ENCODE results near the gene TUBB. TPM values are rescaled to one million over a fixed set of nuclear protein-coding genes. Genes with fewer than 3 reads are reported as not detected.

Gene TUBB
- total RNA-seq, 1 experiment from 2014 or later: 1,837 TPM

- peak; percentile 46 for DNase-seq (ENCODE audit: low read depth)
Observed at GRCh38 chr6:30687659-30688431, 32.3 kb upstream of the TUBB start.

- DNase-seq (ENCODE audit: low read depth): no peak
Observed at GRCh38 chr6:30688569-30688968, 31.6 kb upstream of the TUBB start.

GRCh38 chr6:30689022-30689865 lies 30.9 kb upstream of the TUBB start:
- no peak for DNase-seq (ENCODE audit: low read depth)

- no peak for DNase-seq (ENCODE audit: low read depth)
Observed at GRCh38 chr6:30689985-30690384, 30.2 kb upstream of the TUBB start.

- peak; percentile 91 for DNase-seq (ENCODE audit: low read depth)
Observed at GRCh38 chr6:30690403-30691207, 29.5 kb upstream of the TUBB start, which contains the start of gene NRM. TSS of gene NRM (minus strand) at chr6:30690984. CDS start at chr6:30690974, 10 bp downstream.

GRCh38 chr6:30691208-30691847 lies 28.8 kb upstream of the TUBB start:
- DNase-seq (ENCODE audit: low read depth): no peak

- no peak for DNase-seq (ENCODE audit: low read depth)
Observed at GRCh38 chr6:30696432-30696831, 23.7 kb upstream of the TUBB start.

- DNase-seq (ENCODE audit: low read depth): no peak
Observed at GRCh38 chr6:30700340-30700739, 19.8 kb upstream of the TUBB start.

GRCh38 chr6:30703011-30703410 lies 17.1 kb upstream of the TUBB start:
- DNase-seq (ENCODE audit: low read depth): no peak

- no peak for DNase-seq (ENCODE audit: low read depth)
Observed at GRCh38 chr6:30703821-30704220, 16.3 kb upstream of the TUBB start.

GRCh38 chr6:30705620-30706019 lies 14.5 kb upstream of the TUBB start:
- no peak for DNase-seq (ENCODE audit: low read depth)

- no peak for DNase-seq (ENCODE audit: low read depth)
Observed at GRCh38 chr6:30707281-30707850, 12.8 kb upstream of the TUBB start.

- no peak for DNase-seq (ENCODE audit: low read depth)
Observed at GRCh38 chr6:30709101-30709868, 10.9 kb upstream of the TUBB start.

- DNase-seq (ENCODE audit: low read depth): no peak
Observed at GRCh38 chr6:30711758-30712380, 8.3 kb upstream of the TUBB start.

- no peak for DNase-seq (ENCODE audit: low read depth)
Observed at GRCh38 chr6:30712441-30712945, 7.7 kb upstream of the TUBB start.

GRCh38 chr6:30714263-30714662 lies 5.9 kb upstream of the TUBB start:
- DNase-seq (ENCODE audit: low read depth): no peak

GRCh38 chr6:30716879-30717128 lies 3.3 kb upstream of the TUBB start:
- no peak for DNase-seq (ENCODE audit: low read depth)

GRCh38 chr6:30717129-30717844 lies 2.9 kb upstream of the TUBB start, which contains the start of gene MDC1:
TSS of gene MDC1 (minus strand) at chr6:30717281. CDS start at chr6:30715175, 2,106 bp downstream.
- DNase-seq (ENCODE audit: low read depth): peak; percentile 100

All from RPMI7951 (cell line).